Upper lobe of left lung (tissue), 4 donors: ENCODE results near the gene GPBP1L1.

ENCODE experiments used
- EP300 ChIP-seq, 4 donors: sonication (generic); formaldehyde crosslinking; IDR thresholded peaks; one replicate each; pipeline ENCODE4 v1.5.1; 2017; ENCODE audit warnings: antibody characterized with exemption in 4 of 4, control low read depth in 2 of 4
- TF ChIP-seq, protein P1 (sequence below), 6 experiments: fragments of 450-650 bp in 4 of 6; fragments of 200-600 bp in 2 of 6; sonication (generic) in 2 of 6; IDR thresholded peaks; one replicate each; pipeline ENCODE4 v1.5.1; 2016 to 2019; ENCODE audit warnings: antibody characterized with exemption in 6 of 6

DNA sequence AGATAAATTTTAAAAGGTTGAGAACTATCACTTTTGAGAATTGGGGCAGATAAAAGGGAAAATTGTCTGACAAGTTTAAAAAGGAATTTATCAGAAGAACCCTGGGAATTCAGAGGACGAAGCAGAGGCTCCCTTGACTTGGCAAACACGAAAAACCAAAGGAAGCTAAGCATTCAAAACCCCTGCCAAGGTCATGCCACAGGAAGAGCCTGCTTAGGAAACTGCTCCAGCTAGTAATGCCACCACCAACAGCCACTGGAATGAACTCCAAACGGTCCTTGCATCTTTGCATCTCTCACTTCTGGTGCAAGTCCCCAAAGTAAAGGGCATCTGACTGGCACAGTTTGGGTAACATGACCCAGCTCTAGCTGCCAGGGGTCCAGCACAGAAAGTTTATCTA lies 7.2 kb downstream of the GPBP1L1 start:
- TF ChIP-seq EP300 (IDR thresholded peaks at IDR 0.05) = no peak
- TF ChIP-seq, protein P1, sequence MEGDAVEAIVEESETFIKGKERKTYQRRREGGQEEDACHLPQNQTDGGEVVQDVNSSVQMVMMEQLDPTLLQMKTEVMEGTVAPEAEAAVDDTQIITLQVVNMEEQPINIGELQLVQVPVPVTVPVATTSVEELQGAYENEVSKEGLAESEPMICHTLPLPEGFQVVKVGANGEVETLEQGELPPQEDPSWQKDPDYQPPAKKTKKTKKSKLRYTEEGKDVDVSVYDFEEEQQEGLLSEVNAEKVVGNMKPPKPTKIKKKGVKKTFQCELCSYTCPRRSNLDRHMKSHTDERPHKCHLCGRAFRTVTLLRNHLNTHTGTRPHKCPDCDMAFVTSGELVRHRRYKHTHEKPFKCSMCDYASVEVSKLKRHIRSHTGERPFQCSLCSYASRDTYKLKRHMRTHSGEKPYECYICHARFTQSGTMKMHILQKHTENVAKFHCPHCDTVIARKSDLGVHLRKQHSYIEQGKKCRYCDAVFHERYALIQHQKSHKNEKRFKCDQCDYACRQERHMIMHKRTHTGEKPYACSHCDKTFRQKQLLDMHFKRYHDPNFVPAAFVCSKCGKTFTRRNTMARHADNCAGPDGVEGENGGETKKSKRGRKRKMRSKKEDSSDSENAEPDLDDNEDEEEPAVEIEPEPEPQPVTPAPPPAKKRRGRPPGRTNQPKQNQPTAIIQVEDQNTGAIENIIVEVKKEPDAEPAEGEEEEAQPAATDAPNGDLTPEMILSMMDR (IDR thresholded peaks at IDR 0.05) = no peak
